ENCODE data around the gene TMEM154. TPM values are rescaled to one million over a fixed set of nuclear protein-coding genes. Genes with fewer than 3 reads are reported as not detected.

TMEM154 gene
- total and polyA plus RNA-seq, 11 donors: 0.27 to 8.0 (median 1.6) TPM

DNA sequence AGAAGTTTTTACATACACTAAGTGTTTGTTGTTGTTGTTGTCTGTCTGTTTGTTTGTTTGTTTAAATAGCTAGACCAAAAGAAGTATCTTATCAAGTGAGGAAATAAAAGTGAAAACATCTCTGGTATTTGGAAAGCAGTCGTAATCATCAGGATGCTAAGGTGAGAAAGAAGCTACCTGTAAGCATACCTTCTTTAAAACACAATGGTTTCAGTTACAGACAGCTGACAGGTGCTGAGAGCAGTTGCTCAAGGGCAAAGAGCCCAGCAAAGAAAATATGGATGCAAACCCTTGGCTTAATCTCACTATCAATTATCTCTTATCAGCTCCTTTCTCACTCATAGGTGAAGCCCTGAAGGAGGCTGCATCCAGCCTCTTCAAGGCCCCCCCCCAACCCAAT is 101.1 kb downstream of the TMEM154 start:
- no peaks in the 10 kb centered on the region for H3K9me3 ChIP-seq
- no peak overlapping the region for H3K4me3 ChIP-seq
- 38 to 58% (median 50%) methylated on average over 1 of the region's 1 CpG for WGBS, 4 donors
- no peak overlapping the region for H3K27ac ChIP-seq
- no peak for DNase-seq
- TF ChIP-seq POLR2A (IDR thresholded peaks at IDR 0.05): no peak
- TF ChIP-seq, protein P1, sequence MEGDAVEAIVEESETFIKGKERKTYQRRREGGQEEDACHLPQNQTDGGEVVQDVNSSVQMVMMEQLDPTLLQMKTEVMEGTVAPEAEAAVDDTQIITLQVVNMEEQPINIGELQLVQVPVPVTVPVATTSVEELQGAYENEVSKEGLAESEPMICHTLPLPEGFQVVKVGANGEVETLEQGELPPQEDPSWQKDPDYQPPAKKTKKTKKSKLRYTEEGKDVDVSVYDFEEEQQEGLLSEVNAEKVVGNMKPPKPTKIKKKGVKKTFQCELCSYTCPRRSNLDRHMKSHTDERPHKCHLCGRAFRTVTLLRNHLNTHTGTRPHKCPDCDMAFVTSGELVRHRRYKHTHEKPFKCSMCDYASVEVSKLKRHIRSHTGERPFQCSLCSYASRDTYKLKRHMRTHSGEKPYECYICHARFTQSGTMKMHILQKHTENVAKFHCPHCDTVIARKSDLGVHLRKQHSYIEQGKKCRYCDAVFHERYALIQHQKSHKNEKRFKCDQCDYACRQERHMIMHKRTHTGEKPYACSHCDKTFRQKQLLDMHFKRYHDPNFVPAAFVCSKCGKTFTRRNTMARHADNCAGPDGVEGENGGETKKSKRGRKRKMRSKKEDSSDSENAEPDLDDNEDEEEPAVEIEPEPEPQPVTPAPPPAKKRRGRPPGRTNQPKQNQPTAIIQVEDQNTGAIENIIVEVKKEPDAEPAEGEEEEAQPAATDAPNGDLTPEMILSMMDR (IDR thresholded peaks at IDR 0.05): no peak
- ATAC-seq: no peak
- no peaks in the 10 kb centered on the region for H3K4me1 ChIP-seq
- H3K36me3 ChIP-seq: no peaks in the 10 kb centered on the region
- intact Hi-C loops (cut with DNase I): no loop called here
- peaks cover 0 to 6% (median 0%) of the 10 kb centered on the region in 9 donors for H3K27me3 ChIP-seq

DNA sequence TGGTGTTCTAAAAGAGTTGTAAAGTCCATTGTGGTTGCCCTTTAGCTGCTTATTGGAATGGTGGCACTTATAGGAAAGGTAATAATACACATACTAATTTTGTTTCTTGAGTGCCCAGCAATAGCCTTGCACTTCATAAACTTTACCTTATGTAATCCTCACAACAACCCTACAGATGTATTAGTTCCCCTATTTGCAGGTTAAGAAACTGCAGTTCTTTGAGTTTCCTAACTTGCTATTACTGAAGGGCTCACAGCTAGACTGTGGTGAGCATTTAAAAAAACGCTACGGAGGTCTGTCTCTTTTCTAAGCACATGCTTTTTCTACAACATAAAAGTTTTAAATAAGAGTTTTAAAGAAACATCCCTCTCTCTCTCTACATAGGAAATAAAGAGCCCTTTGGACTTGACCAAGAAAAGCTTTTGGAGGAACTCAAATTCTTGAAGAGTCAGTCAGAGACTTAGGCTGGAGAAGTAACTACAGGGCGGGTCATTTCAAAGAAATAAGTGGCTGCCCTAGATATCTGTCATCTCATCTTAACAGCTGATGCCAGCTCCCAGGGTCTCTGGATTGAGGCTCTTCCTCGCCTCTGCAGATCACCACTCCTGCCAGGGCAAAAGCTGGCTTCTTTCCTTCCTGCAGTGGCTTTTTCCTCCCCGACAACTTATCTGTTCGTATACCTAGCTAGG is 101.9 kb downstream of the TMEM154 start:
- 52 to 67% (median 64%) methylated on average over 6 of the region's 6 CpGs for WGBS, 4 donors
- Histone ChIP-seq H3K4me1 (no peaks in the 10 kb centered on the region), H3K27me3 (peaks cover 0 to 6% (median 0%) of the 10 kb centered on the region in 9 donors), H3K27ac (no peak overlapping the region), H3K36me3 (no peaks in the 10 kb centered on the region), H3K9me3 (no peaks in the 10 kb centered on the region), H3K4me3 (no peak overlapping the region)
- no peak for DNase-seq
- TF ChIP-seq, protein P1 (IDR thresholded peaks at IDR 0.05): no peak
- no peak for TF ChIP-seq POLR2A (IDR thresholded peaks at IDR 0.05)
- intact Hi-C loops (cut with DNase I): no loop called here
- ATAC-seq: no peak

DNA sequence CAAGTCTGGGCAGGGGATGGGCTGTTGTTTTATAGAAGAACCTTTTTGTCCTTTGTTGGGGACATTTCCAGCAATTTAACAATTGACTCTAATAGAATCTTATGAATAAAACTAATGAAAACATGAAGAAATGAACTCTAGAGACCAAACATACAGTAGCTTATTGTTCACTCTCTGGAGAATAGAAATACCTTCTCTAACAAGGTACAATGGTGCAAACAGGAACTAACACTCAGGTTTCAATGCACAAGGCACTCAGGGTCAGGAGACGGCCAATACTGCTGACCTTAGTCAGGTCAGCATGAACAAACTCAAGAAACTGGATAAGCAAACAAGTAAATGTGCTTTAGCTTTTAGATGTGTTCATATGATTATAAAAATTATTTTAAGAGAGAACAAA is 104.3 kb downstream of the TMEM154 start:
- 68 to 81% (median 77%) methylated on average over 1 of the region's 1 CpG for WGBS, 4 donors
- Histone ChIP-seq H3K4me1 (no peaks in the 10 kb centered on the region), H3K4me3 (no peak overlapping the region), H3K36me3 (no peaks in the 10 kb centered on the region), H3K27ac (no peak overlapping the region), H3K9me3 (no peaks in the 10 kb centered on the region), H3K27me3 (peaks cover 0 to 6% (median 0%) of the 10 kb centered on the region in 9 donors)
- TF ChIP-seq POLR2A (IDR thresholded peaks at IDR 0.05): no peak
- TF ChIP-seq, protein P1 (IDR thresholded peaks at IDR 0.05): no peak
- intact Hi-C loops (cut with DNase I): no loop called here
- ATAC-seq (no peak), DNase-seq (no peak)

DNA sequence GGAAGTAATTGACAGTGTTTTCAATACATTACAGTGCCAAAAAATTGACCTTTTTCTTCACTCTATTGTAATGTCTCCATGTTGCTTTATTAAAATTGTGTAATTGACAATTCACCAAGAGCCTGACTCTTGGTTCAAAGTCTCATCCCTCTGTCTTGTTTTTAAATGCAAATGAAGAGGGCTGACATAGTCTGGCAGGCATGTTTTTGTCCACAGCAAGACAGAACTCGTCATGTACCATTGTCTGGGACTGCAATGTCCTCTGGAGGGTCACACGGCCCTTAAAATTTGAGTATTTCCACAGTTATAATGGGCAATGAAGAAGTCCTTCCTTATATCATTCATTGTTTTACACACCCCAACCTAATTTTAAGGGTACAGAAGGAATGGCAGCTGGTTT is 105.9 kb downstream of the TMEM154 start:
- DNase-seq: no peak
- Histone ChIP-seq H3K4me1 (no peaks in the 10 kb centered on the region), H3K27ac (no peak overlapping the region), H3K27me3 (peaks cover 0 to 6% (median 0%) of the 10 kb centered on the region in 9 donors), H3K36me3 (no peaks in the 10 kb centered on the region), H3K9me3 (no peaks in the 10 kb centered on the region), H3K4me3 (no peak overlapping the region)
- WGBS, 4 donors: 91 to 95% (median 94%) methylated on average over 2 of the region's 2 CpGs
- intact Hi-C loops (cut with DNase I): no loop called here
- TF ChIP-seq POLR2A (IDR thresholded peaks at IDR 0.05): no peak
- TF ChIP-seq, protein P1 (IDR thresholded peaks at IDR 0.05): no peak
- ATAC-seq: no peak
